GM18519 (cell line): ENCODE measurements around the gene CRABP1.

ENCODE experiments used
- ATAC-seq: cut with Tn5 transposase; IDR thresholded peaks from one replicate; pipeline ENCODE4 v1.9.1; 2021; ENCODE audit warnings: mild to moderate bottlenecking, moderate library complexity; ENCODE audit not compliant: unreplicated experiment, low FRiP score

Gene CRABP1

GRCh38 chr15:78397382-78397781, 57.2 kb downstream of the CRABP1 start:
- no peak for ATAC-seq
